ENCODE results near the gene GPR42.
A peak's percentile ranks its signal among the peaks of the same experiment; 100 is the strongest.

The GPR42 gene

DNA sequence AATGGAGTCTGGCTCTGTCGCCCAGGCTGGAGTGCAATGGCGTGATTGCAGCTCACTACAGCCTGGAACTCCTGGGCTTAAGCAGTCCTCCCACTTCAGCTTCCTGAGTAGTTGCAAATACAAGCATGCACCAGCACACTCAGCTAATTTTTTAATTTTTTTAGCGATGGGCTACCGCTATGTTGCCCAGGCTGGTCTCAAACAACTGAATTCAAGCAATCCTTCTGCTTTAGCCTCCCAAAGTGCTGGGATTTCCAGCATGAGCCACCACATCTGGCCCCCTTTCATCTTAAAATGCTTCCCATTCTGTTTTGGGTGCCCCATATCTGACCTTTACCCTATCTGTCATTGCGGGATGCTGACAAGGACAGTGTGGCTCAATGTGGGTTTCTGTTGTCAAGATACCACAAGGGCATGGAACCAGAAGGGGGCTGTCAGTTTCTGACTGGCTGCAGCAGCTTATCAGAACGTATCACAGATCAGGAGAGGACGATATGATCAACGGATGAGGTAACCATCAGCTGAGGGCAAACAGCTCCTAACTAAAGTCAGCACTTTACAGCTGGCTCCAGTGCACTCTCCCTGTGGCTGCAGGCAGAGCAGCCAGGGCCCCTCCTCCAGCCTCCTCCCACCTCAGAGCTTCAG is 32.4 kb downstream of the GPR42 start:
- H3K4me3 ChIP-seq (replicated peaks in 1 of 2; ENCODE audit: low read depth in 2 of 2, low read length in 2 of 2) = no peak overlapping the region
- TF ChIP-seq, protein P1, sequence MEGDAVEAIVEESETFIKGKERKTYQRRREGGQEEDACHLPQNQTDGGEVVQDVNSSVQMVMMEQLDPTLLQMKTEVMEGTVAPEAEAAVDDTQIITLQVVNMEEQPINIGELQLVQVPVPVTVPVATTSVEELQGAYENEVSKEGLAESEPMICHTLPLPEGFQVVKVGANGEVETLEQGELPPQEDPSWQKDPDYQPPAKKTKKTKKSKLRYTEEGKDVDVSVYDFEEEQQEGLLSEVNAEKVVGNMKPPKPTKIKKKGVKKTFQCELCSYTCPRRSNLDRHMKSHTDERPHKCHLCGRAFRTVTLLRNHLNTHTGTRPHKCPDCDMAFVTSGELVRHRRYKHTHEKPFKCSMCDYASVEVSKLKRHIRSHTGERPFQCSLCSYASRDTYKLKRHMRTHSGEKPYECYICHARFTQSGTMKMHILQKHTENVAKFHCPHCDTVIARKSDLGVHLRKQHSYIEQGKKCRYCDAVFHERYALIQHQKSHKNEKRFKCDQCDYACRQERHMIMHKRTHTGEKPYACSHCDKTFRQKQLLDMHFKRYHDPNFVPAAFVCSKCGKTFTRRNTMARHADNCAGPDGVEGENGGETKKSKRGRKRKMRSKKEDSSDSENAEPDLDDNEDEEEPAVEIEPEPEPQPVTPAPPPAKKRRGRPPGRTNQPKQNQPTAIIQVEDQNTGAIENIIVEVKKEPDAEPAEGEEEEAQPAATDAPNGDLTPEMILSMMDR (IDR thresholded peaks at IDR 0.05; ENCODE audit: low read depth, low read length) = no peak
- DNase-seq (ENCODE audit: low read depth in 2 of 2) = peak in 1 of 2 donors; percentile 7

DNA sequence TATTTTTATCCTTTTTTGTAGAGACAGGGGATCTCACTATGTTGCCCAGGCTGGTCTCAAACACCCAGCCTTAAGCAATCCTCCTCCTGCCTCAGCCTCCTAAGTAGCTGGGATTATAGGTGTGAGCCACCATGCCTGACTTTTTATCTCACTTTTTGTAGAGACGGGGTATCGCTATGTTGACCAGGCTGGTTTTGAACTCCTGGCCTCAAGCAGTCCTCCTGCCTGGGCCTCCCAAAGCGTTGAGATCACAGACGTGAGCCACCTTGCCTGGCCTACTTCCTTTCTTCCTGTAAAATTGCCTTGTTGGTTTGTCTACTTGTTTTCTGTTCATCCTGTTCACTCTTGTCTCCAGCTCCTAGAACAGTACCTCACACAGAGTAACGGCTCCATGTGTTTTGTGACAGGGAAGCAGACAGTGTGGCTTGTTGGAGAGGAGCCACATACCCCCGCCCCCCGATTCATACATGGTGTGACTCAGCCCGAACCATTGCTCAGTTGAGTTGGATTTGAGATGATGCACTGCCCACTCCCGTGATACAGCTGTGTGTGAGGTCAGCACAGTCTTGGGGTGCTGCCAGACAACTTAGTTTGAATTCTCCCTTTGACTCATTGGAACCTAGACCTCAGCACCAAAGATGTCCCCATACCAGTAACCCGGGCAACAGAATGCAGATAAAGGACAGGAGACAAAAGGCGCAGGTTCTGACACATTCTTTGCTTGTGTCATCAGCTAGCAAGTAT is 34.2 kb downstream of the GPR42 start:
- DNase-seq (ENCODE audit: low read depth in 2 of 2) = peak; percentile 93 to 97
- TF ChIP-seq, protein P1 (IDR thresholded peaks at IDR 0.05; ENCODE audit: low read depth, low read length) = no peak
- no peak overlapping the region for H3K4me3 ChIP-seq (replicated peaks in 1 of 2; ENCODE audit: low read depth in 2 of 2, low read length in 2 of 2)

DNA sequence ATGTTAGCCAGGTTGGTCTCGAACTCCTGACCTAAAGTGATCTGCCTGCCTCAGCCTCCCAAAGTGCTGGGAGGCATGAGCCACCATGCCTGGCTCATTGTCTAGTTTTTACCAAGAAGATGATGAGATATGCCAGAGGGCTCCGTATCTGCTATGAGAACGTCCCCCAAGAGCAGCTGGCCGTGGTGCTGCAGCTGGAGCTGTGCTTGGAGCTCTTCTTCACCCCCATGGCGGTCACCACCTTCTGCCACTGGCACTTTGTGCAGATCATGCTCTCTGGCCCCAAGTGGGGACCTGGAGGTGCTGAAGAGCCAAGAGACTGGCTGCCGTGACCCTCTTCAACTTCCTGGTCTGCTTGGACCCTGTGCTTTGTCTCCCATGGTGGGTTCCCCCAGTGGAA is 36.8 kb downstream of the GPR42 start:
- TF ChIP-seq, protein P1 (IDR thresholded peaks at IDR 0.05; ENCODE audit: low read depth, low read length) = no peak
- no peak overlapping the region for H3K4me3 ChIP-seq (replicated peaks in 1 of 2; ENCODE audit: low read depth in 2 of 2, low read length in 2 of 2)
- DNase-seq (ENCODE audit: low read depth in 2 of 2) = no peak

DNA sequence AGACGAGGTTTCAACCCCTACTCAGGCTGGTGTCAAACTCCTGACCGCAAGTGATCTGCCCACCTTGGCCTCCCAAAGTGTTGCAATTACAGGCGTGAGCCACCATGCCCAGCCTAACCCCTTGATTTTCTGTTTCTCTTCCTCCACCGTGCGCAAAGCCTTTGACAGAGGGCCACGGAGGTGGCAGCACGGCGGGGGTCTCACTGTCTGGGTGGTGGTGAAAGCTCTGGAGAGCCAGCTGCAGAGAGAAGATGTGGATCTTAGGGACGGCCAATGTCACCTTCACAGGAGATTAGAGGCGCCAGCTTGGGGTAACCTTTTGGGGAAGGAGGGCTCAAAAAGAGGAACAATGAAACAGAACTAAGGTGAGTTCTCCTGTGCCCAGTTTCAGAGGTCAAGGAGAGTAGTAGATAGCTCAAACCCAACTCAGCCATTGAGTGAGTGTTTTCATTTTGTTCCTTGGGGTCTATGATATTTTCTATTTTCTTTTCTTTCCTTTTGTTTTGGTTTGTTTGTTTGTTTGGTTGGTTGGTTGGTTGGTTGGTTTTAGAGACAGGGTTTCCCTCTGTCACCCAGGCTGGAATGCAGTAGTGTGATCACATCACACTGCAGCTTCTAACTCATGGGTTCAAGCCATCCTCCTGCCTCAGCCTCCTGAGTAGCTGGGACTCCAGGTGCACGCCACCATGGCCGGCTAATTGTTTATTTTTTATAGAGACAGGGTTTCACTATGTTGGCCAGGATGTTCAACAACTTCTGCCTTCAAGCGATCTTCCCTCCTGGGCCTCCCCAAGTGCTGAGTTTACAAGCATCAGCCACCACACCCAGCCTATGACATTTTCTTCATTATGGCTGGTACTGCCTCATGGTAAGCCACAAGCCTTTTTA is 37.7 kb downstream of the GPR42 start:
- no peak for DNase-seq (ENCODE audit: low read depth in 2 of 2)
- no peak overlapping the region for H3K4me3 ChIP-seq (replicated peaks in 1 of 2; ENCODE audit: low read depth in 2 of 2, low read length in 2 of 2)
- TF ChIP-seq, protein P1 (IDR thresholded peaks at IDR 0.05; ENCODE audit: low read depth, low read length) = no peak

DNA sequence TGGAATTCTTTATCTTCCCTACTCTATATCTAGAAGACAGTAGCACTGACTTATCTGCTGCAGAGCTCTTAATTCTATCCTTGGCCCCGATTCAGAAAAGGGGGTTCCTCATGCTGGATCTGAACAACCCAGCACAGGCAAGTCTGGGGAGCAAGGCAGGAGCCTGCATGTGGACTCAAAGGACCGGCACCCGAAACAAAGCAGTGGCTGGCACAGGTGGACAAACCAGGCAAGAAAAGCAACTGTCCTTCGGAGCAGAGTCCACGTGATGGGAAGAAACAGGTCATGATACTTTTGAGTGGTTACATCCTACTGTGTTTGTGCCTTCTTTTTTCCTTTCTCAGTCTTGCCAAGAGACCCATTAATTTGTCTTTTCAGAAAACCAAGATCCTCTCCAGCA is 38.3 kb downstream of the GPR42 start:
- no peak for DNase-seq (ENCODE audit: low read depth in 2 of 2)
- TF ChIP-seq, protein P1 (IDR thresholded peaks at IDR 0.05; ENCODE audit: low read depth, low read length) = no peak
- H3K4me3 ChIP-seq (replicated peaks in 1 of 2; ENCODE audit: low read depth in 2 of 2, low read length in 2 of 2) = no peak overlapping the region

GRCh38 chr19:35410487-35410886 is 39.6 kb downstream of the GPR42 start:
- TF ChIP-seq, protein P1 (IDR thresholded peaks at IDR 0.05; ENCODE audit: low read depth, low read length) = no peak
- H3K4me3 ChIP-seq (replicated peaks in 1 of 2; ENCODE audit: low read depth in 2 of 2, low read length in 2 of 2) = no peak overlapping the region
- no peak for DNase-seq (ENCODE audit: low read depth in 2 of 2)
